ENCODE results near the gene KDM2B.

- TF ChIP-seq EZH2phosphoT487 (IDR thresholded peaks at IDR 0.05; ENCODE audit: borderline replicate concordance, low read length): no peak
- no peak for TF ChIP-seq CTCF (IDR thresholded peaks at IDR 0.05; ENCODE audit: low read depth, low read length, poor library complexity, severe bottlenecking)
These were observed 68.3 kb downstream of the KDM2B start for GRCh38 chr12:121512561-121512960.

Data from DOHH2 (cell line).